COLO829 (cell line): ENCODE data around the gene PIGR.
"Not testable (repeated sequence)": the region's sequence is repeated elsewhere in the genome, so short reads cannot be mapped to it uniquely, and the experiment has no call there.

Experiments
- DNase-seq: peaks from one replicate; pipeline ENCODE4 v3.0.0; 2012; ENCODE audit warnings: low spot score

The PIGR gene

DNA sequence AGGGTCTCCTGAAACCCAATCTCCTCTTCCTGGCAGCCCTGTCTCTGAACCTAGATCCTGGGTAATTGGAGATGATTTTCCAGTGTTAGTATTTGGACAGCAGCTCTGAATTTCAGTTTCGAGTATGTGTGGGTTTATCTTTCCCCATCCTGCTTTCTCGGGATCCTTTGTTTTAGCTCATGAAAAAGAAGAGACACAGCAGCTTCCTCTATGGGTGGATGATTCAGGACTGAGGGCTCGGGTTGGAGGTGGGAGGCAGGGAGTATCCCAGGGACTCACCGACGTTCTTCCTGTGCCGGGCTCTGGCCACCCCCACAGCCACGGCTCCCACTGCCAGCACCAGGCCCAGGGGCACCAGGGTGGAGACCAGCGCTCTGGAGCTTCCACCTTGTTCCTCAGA lies 14.1 kb downstream of the PIGR start:
- DNase-seq, result no peak

DNA sequence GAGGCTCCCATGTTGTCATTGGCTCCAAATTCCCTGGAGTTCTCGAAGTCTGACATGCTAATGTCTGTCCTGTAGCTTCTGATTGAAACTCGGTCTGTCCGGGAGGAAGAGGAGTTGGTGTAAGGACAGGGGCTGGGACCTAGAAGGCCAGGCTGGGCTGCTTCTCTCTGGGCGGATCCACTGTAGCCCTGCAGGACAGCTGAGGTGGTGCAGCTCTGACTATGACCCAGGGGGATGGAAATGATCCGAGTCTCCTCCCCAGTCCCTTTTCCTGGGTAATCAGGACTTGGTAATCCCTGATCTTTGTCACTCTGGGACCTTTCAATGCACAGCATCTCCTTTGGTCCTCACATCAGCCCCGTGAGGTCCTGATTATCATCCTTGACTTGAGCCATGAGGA lies 14.6 kb downstream of the PIGR start:
- no peak for DNase-seq

DNA sequence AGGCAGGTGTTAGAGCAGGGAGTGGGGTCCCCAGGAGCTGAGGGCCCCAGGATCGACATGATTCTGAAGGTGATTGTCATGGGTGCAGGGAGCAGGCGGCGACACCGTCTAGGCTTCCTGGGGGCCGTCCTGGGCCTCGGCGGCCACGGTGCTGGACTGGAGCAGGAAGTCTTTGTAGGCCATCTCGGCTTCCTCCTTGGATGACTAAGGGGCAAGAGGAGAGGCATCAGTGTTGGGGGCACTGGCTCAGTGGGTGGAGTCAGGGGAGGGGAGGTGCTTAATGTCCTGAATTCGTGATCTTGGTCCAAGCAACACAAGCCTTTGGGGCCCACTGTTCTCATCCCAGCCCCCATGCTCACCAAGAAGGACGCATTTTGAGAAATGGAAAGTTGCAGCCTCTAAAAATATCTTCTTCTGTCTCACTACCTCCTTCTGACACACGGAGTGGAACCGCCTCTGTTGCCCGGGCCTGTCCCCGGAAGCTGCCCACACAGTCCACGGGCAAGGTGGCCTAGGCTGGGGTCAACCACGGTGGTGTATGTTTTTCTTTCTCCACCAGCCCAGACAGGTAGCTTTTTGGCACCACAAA lies 16.0 kb downstream of the PIGR start:
- DNase-seq, result no peak

DNA sequence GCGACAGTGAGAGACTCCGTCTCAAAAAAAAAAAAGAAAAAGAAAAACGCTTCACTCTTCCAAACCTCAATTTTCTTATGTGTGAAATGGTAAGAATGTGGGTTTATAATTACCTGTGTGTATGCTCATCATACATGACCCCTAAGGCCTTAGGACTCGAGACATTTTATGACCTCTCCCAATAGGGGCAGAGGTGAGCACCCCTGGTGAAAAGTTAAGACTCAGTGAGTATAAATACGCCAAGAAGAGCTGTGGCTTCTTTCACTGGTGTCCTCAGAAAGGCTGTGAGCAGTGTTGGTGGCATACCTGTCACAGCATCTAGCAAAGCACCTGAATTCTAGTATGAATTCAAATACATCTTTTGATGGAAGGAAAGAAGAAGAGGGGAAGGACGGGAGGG lies 16.7 kb downstream of the PIGR start:
- DNase-seq, result no peak

DNA sequence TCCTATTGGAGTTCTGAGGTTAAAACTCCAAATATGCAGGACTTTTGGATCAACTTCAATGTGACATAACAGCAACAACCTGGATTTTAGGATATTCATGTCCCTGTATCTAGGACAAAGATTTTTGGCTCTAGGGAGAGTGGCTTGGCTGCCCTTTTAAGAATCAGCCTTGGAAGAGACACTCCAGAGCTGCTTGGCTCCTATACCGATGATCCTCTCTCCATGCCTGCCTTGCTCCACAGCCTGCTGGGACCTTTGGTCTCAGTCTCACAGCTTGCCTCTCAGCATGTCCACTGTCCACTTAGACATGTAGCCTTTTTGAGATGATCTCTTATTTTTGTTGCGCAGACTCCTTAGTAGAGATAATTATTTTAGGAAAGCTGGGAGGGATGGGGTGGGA lies 20.0 kb downstream of the PIGR start:
- DNase-seq, result no peak

DNA sequence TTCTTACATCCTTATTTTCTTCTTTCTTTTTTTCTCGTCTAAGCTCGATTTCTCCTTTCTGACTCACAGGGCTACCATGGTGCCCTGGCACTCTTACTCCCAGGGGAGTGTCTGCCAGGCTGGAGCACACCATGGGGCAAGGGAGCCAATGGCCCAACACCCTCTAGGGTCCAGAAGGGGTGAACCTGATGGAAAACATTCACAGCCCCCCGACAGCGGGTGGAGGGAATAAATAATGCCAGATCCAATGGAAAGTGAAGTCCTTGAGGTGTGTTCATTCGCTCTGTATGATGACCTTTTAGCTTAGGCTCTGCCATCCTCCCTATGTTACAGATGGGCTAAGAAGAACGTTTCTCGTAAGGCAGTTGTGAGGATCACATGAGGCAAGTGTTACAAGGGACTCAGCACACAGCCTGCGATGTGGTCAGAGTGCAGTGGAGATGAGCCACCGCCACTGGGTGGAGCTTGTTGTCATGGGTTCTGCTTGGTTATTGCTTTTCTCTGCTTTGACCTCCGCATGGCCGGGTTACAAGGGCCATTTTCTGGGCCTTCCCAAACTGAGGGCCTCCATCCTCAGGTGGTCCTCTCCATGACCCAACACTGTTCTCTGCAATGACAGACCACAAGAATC lies 21.0 kb downstream of the PIGR start:
- no peak for DNase-seq

DNA sequence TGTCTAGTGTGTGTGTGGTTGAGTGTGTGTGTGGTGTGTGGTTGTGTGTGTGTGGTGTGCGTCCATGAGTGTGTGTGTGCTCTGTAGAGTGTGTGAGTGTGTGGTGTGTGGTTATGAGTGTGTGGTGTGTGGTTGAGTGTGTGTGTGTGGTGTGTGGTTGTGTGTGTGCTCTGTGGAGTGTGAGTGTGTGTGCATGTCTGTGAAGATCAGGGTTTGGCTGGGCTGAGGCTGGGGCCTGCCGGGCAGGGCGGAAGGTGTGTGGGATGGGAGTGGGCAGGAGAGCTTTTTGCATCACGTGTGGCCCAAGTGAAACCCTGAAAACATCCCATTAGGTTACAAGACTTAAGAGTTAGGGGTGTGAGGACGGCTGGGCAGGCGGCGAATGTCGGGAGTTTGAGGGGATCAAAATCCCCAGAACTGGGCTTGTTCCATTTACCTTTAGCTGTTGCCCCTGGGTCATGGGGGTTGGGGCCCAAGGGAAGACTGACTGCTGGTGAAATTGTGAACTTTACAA lies 21.6 kb downstream of the PIGR start:
- DNase-seq, result no peak

DNA sequence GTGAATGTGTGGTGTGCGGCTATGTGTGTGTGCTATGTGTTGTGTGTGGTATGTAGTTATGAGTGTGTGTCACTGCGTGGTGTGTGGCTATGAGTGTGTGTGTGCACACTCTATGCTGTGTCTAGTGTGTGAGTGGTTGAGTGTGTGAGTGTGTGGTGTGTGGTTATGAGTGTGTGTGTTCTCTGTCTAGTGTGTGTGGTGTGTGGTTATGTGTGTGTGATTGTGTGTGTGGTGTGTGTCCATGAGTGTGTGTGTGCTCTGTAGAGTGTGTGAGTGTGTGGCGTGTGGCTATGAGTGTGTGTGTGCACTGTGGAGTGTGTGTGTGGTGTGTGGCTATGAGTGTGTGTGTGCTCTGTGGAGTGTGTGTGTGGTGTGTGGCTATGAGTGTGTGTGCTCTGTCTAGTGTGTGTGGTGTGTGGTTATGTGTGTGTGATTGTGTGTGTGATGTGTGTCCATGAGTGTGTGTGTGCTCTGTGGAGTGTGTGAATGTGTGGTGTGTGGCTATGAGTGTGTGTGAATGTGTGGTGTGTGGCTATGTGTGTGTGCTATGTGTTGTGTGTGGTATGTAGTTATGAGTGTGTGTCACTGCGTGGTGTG lies 22.2 kb downstream of the PIGR start:
- not testable (repeated sequence) for DNase-seq

DNA sequence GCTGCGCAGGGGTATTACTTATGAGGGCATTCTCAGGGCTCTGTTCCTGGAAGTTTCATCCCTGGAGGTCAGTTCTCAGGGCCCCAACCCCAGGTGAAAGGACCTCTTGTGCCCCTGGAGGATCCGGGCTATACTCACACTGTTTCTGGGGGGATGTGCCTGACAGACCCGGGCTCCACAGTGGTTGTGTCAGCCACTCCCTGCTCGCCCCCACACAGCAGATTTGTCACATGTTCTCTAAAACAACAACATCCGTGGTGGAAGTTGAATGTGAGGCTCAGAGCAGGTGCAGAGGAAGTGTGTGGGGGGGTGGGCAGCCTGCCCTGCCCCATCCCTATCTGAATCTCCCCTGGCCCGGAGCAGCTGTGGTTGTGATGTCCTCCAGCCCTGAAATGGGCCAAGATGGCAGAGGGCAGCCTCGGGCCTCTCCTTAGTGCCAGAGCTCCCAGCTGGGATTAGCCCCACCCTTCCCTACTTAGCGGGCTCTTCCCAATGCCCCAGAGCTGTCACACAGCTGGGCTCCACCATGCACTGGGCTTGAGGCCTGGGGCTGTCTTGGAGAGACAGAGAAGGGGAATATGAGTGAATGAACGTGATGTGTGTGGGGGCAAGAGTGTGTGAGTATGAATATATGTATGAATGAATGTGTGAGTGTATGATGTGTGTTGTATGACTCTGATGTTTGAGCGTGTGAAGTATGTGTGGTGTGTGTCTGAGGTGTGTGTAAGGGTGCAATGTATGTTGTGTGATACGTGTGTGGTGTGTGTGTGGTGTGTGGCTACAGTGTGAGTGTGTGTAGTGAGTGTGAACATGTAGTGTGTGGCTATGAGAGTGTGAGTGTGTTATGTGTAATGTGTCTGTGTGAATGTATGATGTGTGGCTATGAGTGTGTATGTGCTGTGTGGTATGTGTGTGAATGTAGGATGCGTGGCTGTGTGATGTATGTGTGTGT lies 23.0 kb downstream of the PIGR start:
- no peak for DNase-seq

DNA sequence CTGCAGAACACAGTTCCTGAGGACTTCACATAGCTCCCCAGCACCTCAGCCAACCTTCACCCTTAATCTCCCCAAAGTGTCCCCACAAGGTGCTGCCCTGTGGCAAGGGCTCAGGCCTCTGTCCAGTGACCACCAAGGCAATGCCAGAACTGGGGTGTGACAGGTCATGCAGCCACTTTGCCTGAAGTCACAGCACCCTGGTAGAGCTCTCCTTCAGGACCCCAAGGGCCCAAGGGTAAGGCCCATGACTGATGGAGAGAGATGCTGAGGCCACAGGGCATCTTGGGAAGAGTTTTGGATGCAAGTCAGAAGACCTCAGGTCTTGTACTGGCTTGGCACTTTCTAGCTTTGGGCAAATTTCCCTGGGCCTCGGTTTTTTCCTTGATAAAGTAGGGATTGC lies 23.7 kb downstream of the PIGR start:
- DNase-seq, result no peak

DNA sequence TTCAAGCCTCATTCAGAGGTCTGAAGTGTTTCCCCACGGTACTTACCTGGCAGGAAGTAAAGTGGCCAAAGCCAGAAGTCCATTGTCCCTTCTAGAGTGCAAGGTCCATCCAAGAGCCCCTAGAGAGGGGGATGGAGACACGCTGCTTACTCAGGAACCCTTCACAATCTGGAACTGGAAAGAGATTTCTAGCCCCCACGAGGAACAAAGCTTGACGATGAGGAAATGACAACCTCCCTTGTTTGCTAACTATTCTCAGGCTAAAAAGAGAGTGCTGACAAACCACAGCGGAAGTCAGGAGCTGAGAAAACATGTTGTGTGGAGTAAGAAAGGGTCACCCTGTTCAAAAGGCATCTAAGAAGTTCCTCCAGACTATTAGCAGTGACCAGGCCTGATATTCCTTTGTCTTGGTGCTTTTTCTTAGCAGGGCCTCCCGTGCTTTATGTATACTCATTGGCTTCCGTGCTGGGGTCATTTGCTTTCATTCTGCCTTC lies 24.4 kb downstream of the PIGR start, which contains the start of gene FCMR:
TSS of gene FCMR (minus strand) at position 170 of the 494 bp plus-strand sequence. CDS start at position 83, 87 bp downstream.
- no peak for DNase-seq

DNA sequence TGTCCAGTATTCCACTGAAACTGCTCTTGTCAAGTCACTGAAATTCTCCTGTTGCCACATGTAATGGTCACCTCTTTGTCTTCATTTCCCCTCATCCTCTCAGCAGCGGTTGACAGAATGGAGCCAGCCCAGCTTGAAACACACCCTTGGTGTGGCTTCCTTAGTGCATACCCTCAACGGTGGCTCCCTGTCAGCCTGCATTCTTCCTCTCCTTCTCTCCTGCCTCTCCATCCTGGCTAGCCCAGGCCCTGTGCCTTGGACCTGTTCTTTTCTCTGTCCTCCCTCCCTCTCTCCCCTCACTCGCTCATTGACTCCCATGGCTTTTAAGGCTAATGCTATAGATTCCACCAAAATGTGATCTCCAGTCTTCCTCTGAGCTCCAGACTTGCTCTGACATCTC lies 28.2 kb downstream of the PIGR start:
- DNase-seq, result no peak

DNA sequence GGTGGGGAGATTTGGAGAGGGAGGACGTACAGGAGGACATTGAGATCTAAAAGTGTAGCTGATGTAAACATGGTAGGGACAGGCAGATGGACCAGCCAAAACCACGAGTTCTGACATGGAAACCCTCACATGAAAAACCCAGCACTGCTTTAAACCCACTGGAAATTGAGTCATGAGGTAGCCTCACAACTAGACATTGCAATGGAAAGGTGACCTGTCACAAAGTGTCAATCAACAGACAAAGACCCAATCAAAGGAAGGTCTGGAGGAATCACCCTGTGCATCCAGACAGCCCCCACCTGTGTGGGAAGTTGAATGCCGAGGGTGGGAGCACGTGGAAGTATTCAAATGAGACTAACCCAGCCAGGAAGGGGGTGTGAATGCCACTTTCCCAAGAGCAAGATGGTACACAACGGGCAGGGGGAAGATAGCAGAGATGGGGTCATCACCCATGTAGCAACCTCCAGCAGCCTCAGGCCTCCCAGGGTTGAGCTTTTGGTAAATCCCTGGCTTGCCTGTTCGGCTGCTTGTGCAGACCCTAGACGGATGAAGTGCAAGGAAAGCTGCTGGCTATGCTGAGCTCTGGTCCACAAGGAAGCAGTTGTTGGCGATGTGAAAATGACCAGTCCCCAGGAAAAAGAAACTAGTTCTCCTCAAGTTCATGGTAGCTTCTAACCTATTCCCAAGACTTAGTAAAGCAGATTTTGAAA lies 30.1 kb downstream of the PIGR start:
- DNase-seq, result no peak

DNA sequence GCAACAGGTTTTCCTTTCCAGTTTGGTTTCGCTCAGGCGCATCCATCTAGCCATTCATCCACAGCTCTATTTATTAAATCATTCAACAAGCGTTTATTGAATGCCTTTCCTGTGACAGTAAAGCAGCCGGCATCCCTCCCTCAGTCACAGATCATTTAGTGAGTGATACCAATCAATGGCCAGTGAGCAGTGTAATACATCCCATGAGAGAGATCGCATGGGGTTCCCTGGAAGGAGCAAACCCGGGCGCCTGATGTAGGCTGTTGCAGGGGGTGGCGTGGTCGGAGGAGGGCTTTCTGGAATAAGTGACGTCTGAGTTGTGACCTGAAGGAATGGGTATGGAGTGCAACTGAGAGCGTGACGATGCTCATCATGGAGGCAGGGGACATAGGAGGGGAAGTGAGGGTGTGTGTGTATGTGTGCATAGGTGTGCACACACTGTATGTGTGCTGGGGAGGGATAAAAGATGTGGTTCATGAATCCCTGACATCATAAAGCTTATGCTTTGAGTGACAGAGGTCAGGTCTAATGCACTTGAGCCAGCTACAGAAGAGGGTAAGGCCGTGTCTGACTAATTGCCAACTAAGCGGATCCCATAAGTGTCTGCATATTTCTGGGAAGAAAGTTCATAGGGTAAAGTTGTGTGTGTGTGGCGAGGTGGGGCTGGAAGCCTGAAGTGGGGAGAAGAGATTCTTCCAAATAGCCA lies 31.1 kb downstream of the PIGR start:
- DNase-seq, result no peak

DNA sequence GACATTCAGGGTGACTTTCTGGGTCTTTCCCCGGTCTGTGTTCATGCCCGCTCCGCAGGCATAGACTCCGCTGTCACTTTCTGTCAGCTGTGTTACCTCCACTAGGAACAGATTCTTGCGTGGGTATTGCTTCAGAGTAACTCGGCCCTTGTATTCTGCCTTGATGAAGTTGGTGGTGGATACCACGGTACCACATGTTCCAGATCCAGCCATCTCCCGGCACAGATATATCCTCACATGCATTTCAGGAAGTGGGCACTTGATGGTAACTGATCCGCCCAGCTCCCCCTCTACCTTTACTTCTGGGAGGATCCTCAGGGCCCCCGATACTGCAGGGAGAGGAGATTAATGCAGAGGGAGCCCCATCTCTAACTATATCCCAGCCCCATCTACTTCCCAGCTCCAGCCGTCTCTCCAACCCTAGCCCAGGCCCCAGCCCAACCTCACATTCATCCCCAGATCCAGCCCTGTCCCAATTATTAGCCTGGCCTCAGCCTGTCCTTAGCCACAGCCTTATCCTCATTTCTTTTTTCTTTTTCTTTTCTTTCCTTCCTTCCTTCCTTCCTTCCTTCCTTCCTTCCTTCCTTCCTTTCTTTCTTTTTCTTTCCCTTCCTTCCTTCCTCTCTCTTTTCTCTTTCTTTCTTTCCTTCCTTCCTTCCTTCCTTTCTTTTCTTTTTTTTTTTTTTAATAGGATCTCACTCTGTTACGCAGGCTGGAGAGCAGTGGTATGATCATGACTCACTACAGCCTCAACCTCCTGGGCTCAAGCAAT lies 32.3 kb downstream of the PIGR start:
- DNase-seq, result no peak

DNA sequence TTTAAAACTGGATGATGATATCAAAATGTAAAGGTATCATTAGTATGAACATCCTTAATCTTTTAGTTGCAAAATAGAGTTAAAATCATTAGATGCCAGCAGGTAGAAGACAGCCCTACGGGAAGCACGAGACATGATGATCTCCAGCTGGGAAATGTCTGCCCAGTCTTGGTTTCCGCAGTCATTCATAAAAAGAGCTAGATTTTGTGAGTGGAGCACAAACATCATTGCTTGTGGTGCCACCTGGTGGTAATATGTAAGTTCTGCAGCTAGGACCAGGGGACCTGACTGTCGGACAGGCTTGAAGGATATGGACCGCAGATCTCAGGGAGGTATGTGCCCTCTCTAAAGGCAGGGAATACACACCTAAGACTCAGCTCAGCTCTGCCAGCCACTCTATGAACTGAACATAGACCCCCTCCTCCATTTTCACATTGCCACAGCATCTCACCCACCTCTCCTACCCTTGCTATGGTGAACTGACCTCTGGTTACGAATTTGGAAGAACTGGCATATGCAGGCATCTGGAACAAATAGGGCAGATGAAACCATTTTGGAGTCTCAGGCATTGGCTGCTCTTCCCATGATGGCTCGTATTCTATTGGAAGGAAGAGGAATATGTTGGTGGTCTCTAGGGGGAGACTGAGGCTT lies 33.7 kb downstream of the PIGR start:
- peak; percentile 92 for DNase-seq

DNA sequence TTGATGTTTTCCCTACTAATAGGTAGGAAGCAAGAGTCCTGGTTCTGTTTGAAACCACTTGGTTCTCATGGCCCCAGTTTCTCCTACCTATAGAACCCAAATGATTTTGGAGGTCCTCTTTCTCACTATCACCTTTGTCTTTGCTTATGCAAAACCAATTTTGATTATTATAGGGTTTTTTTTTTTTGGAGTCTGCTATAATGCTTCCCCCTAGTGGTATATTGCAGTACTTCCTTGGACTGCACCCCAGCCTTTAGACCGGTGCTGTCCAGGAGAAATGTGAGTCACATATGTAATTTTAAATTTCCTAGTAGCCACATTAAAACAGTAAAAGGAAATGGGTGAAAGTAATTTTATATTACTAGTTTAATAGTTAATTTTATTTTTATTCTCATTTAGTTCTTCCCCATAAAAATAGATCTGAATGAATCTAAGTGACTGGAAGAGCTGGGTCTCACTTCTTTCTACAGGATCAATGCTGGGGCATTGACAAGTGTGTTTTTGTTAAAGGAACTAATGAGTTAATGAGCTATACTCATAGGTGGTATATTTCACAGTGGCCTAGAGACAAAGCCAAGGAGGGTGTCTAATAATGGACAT lies 35.1 kb downstream of the PIGR start:
- peak; percentile 74 for DNase-seq

DNA sequence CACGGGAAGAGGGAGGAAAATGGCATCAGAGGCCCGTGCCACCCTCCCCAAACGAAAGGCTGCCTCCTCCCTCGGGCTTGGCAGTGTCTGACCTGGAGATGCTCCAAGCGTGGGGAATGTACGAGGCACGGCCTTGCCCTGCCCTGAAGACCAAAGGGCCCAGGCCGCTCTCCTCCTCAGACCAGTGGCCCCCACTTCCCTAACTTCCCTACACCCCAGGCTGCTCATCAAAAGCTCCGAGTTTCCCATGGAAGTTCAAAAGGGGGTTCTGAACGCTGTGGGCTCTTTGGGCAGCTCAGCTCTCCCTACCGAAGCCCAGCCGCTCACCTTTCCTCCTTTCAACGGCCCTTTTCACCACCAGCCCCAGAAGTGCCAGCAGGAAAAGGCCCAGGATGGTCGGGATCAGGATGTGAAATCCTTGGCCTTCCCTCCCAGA lies 36.4 kb downstream of the PIGR start:
- DNase-seq, result no peak
